Measurements from ENCODE around the gene CDKAL1.
"Not testable (repeated sequence)": the region's sequence is repeated elsewhere in the genome, so short reads cannot be mapped to it uniquely, and the experiment has no call there.

Gene CDKAL1

DNA sequence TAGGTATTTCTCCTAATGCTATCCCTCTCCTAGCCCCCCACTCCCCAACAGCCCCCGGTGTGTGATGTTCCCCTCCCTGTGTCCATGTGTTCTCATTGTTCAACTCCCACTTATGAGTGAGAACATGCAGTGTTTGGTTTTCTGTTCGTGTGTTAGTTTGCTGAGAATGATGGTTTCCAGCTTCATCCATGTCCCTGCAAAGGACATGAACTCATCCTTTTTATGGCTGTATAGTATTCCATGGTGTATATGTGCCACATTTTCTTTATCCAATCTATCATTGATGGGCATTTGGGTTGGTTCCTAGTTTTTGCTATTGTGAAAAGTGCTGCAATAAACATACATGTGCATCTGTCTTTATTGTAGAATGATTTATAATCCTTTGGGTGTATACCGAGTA is 56.2 kb downstream of the CDKAL1 start:
- DNase-seq (ENCODE audit: low read depth in 2 of 2, low spot score in 1 of 2), result not testable (repeated sequence)

DNA sequence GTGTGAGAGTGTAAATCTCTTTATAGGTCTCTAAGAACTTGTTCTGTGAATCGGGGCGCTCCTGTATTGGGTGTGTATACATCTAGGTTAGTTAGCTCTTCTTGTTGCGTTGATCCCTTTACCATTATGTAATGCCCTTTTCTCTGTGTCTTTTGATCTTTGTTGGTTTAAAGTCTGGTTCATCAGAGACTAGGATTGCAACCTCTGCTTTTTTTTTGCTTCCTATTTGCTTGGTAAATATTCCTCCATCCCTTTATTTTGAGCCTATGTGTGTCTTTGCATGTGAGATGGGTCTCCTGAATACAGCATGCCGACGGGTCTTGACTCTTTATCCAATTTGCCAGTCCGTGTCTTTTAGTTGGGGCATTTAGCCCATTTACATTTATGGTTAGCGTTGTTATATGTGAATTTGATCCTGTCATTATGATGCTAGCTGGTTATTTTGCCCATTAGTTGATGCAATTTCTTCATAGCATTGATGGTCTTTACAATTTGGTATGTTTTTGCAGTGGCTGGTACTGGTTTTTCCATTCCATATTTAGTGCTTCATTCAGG is 60.1 kb downstream of the CDKAL1 start:
- DNase-seq (ENCODE audit: low read depth in 2 of 2, low spot score in 1 of 2), result not testable (repeated sequence)

DNA sequence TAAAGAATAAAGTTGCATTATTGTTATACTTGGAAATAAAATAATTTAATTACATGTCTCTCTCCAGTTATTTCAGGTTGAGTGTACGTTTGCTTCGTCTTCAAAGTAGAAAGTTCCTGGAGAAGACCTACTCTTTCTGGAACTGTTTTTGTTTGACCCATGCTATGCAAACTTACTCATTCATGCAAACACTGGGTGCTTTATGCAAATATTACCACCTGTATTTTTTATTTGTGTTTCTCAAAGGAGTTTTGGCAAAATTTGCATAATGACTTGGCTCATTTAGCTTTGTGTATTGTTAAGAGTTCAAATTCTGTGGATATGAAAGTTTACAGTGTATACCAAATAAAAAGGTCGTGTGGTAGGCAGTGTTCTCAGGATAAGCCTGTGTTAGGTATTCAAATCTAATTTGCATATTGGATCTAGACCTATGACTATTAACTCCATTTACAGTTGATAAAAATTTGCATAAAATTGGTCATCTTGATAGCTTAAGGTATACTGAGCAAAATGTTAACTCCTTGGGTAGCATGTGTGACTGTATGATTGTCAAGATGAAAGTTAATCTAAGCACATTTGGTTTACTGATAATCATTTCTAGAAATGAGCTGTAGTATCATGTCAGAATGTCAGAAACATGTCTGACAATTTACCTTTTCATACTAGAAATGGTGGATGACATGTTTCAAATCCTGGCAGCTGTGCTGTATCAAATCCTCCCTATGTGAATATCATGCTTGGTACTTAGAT is 65.2 kb downstream of the CDKAL1 start:
- no peak for DNase-seq (ENCODE audit: low read depth in 2 of 2, low spot score in 1 of 2)

GRCh38 chr6:20600831-20601230 is 66.6 kb downstream of the CDKAL1 start:
- no peak for DNase-seq (ENCODE audit: low read depth in 2 of 2, low spot score in 1 of 2)

GRCh38 chr6:20604159-20604558 is 69.9 kb downstream of the CDKAL1 start:
- no peak for DNase-seq (ENCODE audit: low read depth in 2 of 2, low spot score in 1 of 2)

DNA sequence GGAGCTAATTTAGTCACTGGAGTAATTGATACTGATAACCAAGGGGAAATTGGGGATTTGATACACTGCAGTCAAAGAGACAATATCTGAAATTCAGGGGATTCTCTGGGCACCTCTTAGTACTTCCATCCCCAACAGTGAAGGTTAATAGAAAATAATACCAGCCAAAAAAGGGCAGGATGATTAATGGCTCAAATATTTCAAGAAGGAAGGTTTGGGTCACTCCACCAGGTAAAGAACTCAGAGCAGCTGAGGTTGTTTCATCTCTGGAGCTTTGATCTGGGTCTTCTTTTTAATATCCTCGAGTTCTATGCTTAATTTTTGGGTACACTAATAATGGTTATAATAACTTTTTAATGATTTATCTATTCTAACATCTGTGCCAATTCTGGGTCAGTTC is 70.8 kb downstream of the CDKAL1 start:
- no peak for DNase-seq (ENCODE audit: low read depth in 2 of 2, low spot score in 1 of 2)

- no peak for DNase-seq (ENCODE audit: low read depth in 2 of 2, low spot score in 1 of 2)
Measured at GRCh38 chr6:20605581-20605980, 71.3 kb downstream of the CDKAL1 start.

DNA sequence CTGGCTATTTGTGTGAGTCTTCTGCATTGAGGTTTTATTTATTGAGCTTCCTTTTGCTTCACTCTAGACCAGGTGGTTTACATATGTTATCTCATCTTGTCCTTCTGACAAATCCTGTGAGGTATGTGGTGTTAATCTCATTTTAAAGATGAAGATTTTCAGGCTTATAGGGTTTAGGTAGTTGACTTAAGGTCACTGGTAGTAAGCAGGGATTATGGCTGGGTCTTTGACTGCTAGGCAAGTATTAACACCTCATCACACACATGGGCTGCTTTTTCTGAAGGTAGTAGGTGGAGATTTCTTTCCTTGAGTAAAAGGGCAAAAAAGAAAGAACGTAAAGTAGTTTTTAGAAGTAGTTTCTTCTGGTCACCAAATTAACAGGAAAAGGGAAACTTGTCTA is 72.6 kb downstream of the CDKAL1 start:
- no peak for DNase-seq (ENCODE audit: low read depth in 2 of 2, low spot score in 1 of 2)

GRCh38 chr6:20608356-20608755 is 74.1 kb downstream of the CDKAL1 start:
- no peak for DNase-seq (ENCODE audit: low read depth in 2 of 2, low spot score in 1 of 2)

- no peak for DNase-seq (ENCODE audit: low read depth in 2 of 2, low spot score in 1 of 2)
Measured at GRCh38 chr6:20608905-20609304, 74.6 kb downstream of the CDKAL1 start.

- DNase-seq (ENCODE audit: low read depth in 2 of 2, low spot score in 1 of 2), result not testable (repeated sequence)
Measured at GRCh38 chr6:20609924-20610323, 75.7 kb downstream of the CDKAL1 start.

GRCh38 chr6:20610636-20611370 is 76.5 kb downstream of the CDKAL1 start:
- DNase-seq (ENCODE audit: low read depth in 2 of 2, low spot score in 1 of 2), result no peak

- not testable (repeated sequence) for DNase-seq (ENCODE audit: low read depth in 2 of 2, low spot score in 1 of 2)
Measured at GRCh38 chr6:20617537-20617936, 83.3 kb downstream of the CDKAL1 start.

GRCh38 chr6:20620043-20620442 is 85.8 kb downstream of the CDKAL1 start:
- DNase-seq (ENCODE audit: low read depth in 2 of 2, low spot score in 1 of 2), result no peak

DNA sequence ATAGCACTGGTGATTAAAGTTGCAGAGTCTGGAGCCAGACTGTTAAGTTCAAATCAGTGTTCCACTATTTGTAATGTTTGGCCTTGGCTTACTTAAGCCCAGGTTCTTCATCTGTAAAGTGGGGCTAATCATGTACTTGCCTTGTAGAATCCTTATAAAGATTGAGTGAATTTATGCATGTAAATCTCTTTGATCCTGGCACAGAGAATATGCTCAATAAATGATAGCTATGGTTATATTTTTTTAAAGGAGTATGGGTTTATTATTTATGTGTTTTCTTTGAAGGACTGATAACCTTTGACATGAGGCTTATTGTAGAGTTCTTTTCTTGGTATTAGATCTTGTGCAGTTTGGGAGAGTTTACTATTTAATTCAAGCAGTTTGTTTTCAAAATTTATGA is 89.5 kb downstream of the CDKAL1 start:
- no peak for DNase-seq (ENCODE audit: low read depth in 2 of 2, low spot score in 1 of 2)

DNA sequence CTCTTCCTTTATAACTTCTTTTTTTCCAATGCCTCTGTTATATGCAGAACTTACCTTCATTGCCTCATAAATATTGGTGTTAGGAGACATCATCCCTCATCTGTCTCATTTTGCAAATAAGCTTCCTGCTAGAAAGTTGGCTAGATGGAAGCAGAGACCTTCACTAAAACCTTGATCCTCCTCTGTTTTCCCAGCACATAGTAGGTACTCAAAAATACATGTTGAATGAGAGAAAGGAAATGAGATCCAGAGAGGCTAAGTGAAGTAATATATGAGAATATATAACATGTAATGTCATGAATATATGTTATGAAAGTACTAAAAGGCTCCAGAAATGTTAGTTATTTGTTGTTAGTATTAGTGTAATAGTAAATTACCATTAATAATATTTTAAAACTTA is 91.9 kb downstream of the CDKAL1 start:
- no peak for DNase-seq (ENCODE audit: low read depth in 2 of 2, low spot score in 1 of 2)

DNA sequence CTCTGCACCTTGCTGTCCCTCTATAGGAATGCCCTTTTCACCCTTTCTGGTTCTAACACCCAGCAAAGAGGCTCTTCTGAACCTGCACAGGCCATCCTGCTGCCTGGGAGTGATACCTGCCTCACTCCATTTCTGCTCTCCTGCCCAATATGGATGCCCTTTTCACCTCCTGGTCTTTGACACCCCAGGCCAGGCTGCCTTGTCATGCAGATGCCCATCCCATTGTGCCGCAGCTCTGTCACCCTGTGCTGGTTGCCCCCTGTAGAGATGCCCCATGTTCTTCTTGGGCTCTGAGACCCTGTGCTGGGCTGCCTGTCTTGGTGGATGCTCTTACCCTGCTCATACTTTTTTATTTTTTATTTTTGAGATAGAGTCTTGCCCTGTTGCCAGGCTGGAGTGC is 95.3 kb downstream of the CDKAL1 start:
- no peak for DNase-seq (ENCODE audit: low read depth in 2 of 2, low spot score in 1 of 2)

DNA sequence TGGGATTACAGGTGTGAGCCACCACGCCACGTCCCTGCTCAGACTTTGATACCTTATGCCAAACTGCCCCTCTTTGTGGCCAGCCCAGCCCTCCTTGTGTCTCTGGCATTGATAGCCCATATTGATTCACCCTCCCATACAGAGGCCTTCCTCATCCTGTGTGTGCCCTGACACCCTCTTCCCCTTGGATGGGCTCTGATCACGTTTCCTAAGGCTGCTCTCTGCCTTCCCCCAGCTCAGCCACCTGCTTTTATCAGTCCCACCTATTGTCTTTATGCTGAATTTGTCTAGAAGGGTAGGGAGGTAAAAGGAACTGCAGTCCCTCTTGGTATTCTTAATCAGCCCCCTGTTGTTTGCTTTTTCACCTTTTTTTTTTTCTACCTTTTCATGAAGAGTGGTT is 95.9 kb downstream of the CDKAL1 start:
- DNase-seq (ENCODE audit: low read depth in 2 of 2, low spot score in 1 of 2), result no peak

GRCh38 chr6:20630617-20631548 is 96.6 kb downstream of the CDKAL1 start:
- no peak for DNase-seq (ENCODE audit: low read depth in 2 of 2, low spot score in 1 of 2)

DNA sequence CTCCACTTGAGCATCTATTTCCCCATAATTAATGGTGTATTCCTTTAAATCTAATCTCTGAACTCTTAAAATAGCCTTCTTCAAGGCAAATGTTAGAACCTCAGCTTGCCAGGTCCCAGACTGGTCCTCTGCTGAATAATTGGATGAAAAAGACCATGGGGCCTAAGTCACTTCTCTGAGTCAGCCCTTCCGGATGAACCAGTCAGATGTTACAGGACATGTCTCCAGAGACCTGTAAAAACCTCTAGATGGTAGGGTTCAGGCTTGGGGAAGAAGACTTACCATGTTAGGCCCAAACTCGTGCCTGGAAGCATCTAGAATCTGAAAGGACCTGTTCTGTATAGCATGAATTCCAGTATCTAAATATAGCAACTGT is 97.3 kb downstream of the CDKAL1 start:
- DNase-seq (ENCODE audit: low read depth in 2 of 2, low spot score in 1 of 2), result no peak

DNA sequence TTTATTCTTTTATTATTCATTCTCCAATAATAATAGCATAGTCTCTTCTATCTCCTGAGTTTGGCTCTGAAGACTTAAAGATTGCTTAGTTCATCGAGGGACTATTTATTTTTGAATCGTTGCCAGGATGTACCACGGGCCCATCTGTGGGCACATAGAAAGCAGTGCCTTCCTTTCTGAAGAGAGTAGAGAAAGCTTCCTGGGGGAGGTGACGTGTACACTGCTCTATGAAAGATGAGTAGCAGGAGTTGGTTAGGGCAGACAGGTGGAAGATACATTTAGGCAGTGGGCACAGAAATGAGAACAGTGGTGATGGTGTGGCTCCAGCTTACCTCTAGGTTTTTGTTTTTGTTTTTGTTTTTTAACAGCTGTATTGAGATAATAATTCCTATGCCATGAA is 98.4 kb downstream of the CDKAL1 start:
- DNase-seq (ENCODE audit: low read depth in 2 of 2, low spot score in 1 of 2), result no peak
